ENCODE measurements around the gene TRIM72.
A peak's percentile ranks its signal among the peaks of the same experiment; 100 is the strongest.
"Not testable (repeated sequence)": the region's sequence is repeated elsewhere in the genome, so short reads cannot be mapped to it uniquely, and the experiment has no call there.

TRIM72 gene, protein sequence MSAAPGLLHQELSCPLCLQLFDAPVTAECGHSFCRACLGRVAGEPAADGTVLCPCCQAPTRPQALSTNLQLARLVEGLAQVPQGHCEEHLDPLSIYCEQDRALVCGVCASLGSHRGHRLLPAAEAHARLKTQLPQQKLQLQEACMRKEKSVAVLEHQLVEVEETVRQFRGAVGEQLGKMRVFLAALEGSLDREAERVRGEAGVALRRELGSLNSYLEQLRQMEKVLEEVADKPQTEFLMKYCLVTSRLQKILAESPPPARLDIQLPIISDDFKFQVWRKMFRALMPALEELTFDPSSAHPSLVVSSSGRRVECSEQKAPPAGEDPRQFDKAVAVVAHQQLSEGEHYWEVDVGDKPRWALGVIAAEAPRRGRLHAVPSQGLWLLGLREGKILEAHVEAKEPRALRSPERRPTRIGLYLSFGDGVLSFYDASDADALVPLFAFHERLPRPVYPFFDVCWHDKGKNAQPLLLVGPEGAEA

DNA sequence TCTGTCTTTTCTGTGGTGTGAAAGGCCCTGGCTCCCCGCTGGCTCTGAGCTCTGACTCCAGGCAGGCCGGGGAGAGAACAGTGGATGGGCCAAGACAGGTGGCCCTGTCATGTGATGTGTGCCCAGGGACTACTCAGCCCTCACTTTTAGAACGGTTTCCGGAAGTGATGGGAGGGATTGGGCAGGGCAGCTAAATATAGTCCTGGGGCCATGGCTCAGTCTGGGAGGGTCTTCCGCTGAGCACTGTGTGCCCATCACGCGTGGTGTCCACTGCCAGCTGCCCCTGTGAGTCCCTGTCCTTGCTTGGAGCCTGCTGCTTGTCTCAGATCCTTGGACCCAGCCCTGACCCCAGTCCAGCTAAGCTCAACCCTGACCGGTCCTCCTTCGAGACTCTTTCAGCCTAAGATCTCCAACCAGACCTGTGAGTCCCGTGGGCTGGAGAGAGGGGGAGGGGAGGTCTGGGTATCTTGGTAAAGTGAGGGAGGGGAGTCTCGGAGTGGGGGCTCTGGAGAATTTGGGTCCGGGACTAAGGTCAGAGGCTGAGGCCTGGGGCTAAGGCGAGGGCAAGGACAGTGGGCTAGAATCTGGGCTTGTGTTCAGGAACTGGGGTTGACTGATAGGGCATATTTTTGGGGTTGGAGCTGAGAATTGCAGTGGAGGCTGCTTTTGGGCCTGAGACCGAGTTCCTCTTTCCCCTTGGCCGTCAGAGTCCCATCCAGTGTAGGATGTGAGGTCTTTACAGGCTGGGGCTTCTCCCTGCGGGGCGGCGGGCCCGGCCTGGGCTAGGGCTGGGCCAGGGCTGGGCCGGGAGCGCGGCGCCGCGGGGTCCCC, at the start of gene TRIM72:
TRIM72 (plus strand) TSS at position 243 of the 831 bp plus-strand sequence. CDS start 620 bp downstream, outside the sequence.
- DNase-seq (ENCODE audit: low read depth): no peak

DNA sequence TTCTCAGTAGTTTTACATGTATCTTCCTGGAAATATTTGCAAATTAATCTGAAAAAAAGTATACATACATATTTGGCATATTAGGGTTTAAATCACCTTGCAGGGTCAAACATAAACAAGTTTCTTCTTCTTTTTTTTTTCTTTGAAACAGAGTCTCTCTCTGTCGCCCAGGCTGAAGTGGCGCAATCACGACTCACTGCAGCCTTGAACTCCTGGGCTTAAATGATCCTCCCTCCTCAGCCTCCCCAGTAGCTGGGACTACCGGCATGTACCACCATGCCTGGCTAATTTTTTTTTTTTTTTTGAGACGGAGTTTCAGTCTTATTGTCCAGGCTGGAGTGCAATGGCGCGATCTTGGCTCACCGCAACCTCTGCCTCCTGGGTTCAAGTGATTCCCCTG, 46.6 kb upstream of the TRIM72 start:
- no peak for DNase-seq (ENCODE audit: low read depth)

DNA sequence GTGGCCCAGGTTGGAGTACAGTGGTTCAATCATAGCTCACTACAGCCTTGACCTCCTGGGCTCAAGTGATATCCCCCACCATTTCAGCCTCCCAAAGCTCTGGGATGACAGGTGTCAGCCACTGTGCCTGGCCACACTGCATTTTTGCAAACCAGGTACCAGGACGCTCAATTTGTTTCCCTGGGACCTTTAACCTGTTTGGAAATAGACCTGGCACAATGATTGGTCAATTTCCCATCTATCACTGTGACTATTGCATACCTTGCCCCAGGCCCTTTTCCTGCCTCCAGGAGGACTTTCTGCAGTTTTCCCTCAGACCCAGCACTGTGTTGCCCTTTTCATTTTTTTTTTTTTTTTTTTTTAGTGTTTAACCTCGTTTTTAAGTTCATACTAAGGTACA, 45.1 kb upstream of the TRIM72 start:
- no peak for DNase-seq (ENCODE audit: low read depth)

DNA sequence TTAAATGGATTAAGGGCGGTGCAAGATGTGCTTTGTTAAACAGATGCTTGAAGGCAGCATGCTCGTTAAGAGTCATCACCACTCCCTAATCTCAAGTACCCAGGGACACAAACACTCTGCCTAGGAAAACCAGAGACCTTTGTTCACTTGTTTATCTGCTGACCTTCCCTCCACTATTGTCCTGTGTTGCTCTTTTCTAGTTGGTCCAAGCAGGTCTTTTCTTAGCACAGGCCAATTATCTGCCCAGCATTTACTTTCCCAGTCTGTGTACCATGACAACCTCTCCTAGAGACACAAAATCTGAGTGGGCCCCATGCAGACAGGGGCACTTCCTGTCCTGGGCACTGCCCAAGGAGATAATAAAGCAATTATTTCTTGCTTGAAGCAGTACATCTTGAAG, 43.9 kb upstream of the TRIM72 start:
- not testable (repeated sequence) for DNase-seq (ENCODE audit: low read depth)

DNA sequence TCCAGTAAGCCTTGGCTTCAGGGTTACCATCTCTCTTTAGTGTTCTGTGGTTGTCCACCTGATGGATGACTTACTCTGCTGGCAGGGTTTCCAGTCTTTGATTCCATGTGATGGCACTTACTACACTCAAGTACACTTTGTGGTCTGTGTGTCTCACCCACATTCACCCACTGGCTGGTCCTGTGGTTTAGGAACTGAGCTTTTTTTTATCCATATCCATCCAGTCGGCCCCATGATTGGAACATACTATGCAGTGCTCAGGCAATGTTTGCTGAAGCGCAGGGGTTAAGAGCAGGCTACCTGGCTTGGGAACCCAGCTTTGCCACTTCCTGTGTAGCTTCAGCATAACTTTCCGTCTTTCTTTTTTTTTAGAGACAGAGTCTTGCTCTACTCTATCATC, 36.8 kb upstream of the TRIM72 start:
- DNase-seq (ENCODE audit: low read depth): no peak

DNA sequence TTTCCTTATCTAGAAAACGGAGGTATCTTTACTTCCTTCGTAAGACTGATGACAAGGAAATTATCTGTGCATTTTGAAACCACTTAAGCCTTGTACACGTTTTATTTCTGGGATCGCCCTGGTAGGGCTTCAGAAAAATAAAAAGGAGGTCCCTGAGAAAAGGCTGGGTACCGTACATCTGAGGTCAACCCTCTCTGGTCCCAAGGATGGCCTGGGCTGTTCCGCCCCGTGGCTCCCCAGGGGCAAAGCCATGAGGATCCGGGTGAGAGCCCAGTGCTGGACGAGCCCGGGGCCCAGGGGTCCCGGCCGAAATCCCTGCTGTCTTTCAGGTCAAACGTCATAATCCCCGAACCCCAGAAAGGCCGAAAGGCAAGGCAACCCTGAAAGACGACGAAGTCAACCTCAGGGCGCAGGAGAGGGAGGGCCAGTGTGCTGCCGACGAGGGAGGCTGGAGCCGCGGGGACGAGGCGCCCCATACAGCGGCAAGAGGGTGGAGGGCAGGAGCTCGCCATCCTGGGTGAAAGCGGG, 34.6 kb upstream of the TRIM72 start:
- DNase-seq (ENCODE audit: low read depth): no peak

DNA sequence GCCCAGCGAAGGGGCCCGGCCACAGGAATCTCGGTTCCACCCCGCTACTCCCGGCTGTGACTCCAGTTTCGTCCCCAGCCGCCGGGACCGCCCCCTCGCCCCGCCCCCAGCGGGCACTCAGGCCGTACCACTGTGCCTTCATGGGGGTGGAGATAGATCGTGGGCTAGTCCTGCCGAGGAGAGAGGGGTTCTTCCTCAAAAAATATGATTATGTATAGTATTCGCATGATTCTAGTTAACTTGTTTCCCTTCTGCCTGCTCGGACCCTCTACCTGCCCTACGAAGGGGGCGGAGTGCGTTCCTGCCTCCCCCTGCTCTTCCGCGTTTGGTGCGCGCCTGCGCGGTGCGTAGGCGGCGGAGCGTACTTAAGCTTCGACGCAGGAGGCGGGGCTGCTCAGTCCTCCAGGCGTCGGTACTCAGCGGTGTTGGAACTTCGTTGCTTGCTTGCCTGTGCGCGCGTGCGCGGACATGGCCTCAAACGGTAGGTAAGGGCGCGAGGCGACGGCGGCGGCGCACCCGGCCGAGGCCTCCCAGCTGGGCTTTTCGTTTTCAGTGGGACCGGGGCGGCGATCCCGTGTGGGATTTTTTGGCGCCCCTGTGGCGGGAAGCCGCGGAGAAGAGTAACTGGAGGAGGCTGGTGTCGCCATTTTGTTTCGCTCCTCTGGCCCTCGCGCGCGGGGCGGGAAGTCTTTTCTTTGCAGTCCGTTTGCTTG, 34.0 kb upstream of the TRIM72 start, which contains the start of gene FUS:
FUS (plus strand) TSS at position 393 of the 713 bp plus-strand sequence; CDS start at position 469, 76 bp downstream.
- peak; percentile 75 for DNase-seq (ENCODE audit: low read depth)

DNA sequence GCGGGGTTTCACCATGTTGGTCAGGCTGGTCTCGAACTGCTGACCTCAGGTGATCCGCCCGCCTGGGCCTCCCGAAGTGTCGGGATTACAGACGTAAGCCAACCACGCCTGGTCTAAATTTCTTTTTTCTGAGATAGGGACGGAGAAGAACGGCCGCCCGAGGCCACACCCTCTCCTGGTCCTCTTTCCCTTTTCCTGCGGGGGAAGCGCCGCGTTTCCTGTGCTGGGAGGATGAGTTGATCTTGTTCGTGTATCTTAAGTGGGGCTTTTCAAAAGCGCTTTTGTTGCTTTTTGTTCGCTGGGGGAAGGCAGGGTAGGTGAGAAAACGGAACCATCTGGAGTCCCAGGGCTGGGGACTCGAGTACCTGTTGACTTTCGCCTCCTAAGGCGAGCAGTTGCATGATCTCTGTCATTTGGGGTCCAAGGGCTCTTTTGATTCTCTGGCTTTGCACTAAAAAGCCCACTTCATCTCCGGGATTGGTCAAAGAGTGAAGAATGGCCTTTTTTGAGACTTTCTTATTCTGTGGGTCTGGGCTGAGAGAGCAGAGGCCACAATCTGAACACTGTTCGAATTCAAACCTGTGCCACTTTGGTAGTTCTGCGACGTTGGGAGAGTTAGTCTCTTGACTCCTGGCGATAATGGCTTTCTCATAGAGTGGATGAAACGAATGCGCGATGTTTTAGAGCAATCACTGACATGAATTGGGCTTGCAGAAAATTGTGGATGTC, 32.7 kb upstream of the TRIM72 start:
- DNase-seq (ENCODE audit: low read depth): no peak

DNA sequence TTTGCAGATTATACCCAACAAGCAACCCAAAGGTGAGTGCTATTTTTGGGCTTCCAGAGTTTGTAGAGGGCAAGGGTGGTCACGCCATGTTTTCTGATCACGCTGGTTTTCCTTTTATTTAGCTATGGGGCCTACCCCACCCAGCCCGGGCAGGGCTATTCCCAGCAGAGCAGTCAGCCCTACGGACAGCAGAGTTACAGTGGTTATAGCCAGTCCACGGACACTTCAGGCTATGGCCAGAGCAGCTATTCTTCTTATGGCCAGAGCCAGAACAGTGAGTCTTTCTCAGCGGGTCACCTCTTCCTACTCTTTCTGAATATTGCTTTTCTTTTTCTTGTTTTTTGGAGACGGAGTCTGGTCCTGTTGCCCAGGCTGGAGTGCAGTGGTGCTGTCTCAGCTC, 31.5 kb upstream of the TRIM72 start:
- no peak for DNase-seq (ENCODE audit: low read depth)

DNA sequence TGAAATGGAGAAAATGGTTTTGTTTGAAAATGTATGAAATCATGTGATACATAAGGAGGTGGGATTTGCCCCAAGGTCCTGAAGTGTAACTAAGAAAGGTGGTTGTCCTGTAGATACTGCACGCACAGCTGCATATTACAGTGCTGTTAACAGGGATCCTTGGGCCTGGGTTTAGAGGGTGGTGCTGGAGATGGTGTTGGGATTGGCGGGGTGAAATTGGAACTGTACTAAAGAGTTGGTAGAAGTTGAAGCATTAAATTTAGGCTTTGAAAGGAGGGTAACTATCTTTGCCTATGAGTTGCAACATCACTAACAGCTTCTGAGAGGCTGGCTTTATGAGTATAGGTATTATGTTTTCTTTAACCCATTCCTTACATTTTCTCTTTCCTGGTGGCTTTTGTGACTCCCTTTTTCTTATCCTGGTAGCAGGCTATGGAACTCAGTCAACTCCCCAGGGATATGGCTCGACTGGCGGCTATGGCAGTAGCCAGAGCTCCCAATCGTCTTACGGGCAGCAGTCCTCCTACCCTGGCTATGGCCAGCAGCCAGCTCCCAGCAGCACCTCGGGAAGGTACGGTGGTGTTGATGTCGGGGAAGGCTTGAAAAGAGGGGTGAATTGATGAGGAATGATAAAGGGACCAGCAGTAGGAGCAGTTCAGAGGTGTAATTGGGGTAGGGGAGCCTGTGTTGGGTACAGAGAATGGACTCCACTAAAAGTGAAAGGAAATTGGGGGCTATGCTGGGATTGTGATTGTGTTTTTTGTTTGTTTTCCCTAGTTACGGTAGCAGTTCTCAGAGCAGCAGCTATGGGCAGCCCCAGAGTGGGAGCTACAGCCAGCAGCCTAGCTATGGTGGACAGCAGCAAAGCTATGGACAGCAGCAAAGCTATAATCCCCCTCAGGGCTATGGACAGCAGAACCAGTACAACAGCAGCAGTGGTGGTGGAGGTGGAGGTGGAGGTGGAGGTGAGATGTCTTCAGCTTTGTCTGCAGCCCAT, 30.2 kb upstream of the TRIM72 start:
- no peak for DNase-seq (ENCODE audit: low read depth)

DNA sequence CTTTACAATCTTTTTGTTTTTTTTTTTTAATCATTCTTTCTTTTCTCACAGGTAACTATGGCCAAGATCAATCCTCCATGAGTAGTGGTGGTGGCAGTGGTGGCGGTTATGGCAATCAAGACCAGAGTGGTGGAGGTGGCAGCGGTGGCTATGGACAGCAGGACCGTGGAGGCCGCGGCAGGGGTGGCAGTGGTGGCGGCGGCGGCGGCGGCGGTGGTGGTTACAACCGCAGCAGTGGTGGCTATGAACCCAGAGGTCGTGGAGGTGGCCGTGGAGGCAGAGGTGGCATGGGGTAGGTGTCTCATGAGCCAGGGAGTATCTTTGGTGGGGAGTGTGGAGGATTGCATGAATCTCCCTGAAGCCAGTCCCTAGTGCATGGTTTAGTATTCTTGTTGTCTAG, 29.0 kb upstream of the TRIM72 start:
- DNase-seq (ENCODE audit: low read depth): no peak

DNA sequence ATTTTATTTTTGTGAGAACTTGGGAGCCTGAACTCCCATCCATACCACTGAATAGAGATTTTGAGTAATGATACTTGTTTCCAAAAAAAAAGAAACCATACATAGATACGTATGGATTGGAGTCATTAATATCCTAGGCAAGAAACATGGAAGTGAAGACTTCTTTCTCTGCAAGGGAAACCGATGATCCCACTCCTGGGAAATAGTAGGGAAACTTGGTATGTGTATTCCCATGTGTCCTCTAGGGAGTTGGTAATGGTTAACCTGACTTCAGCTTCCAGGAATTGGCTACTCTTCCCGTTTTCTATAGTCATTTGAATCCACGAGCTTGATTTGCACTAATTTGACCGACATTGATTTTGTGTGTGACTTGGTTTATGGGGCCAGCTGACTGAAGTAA, 28.6 kb upstream of the TRIM72 start:
- no peak for DNase-seq (ENCODE audit: low read depth)

DNA sequence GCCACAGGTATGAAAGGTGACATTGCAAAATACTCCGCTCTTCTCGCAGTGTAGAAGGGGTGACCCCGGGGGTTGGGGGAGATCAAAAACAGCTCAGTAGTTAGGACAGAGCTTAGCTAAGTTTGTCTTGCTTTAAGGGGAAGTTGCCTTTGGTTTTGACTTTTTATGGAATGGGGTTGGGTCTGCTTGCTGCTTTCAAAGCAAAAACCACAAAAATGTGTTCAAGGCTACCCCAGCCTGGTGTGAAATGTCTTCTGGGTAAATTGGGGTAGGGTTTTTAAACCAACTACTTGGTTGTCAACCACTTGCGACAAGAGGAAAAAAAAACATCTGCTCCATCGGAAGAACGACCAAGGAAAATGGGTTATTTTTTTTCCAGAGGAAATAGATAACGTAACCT, 27.7 kb upstream of the TRIM72 start:
- DNase-seq (ENCODE audit: low read depth): no peak

DNA sequence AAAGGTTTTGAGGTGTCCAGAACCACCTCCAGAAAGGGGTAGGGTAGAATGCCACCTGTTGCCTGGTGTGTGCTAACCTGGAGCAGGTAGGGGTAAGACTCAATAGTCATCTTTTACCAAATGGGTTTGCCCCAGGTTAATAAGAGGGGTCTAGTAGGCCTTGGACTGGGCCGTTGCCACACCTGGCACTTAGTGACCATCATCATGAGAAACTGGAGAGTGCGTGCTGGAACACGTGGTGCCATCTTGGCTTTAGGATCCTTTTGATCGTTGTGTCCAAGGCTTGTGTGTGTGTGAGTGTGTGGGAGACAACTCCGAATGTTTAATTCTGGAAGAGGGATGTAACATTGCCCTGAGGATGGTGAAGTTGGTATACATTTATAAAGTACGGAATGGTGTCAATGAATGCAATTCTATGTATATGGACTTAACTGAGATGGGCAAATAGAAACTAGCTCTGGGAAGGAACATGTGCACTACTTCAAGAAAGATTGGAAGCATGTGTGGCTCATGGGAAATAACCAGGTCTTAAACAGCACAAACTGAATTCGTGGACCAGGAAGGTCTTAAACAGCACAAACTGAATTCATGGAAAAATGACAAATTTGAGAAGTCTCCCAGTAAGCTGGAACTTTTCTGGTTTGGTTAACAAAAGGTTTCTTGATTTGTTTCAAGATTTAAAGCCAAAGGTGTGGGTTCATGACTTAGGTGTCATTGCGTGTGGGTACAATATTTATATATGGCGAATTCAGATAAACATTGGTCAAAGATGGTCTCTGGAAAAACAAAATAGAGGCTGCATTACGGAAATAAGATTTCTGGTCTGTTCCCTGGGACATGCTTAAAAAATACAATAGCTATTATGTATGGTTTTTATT, 26.8 kb upstream of the TRIM72 start:
- no peak for DNase-seq (ENCODE audit: low read depth)

DNA sequence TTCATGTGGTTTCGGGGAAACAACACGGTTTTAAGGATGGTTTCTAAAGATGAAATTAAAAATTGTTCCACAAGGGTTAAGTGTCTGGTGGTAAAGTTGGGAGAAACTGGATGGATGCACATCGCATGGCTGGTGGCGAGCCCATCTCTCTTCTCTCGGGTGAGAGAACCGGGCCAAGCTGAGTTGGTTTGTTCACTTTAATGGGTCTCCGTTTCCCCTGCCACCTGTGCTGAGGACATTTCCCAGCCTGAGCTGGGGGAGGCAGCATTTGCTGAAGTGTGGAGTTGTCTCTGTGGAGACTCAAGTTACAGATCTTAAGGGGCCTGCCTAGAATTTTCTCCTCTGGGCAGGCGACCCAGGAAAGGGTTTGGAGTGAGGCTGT, 26.1 kb upstream of the TRIM72 start:
- no peak for DNase-seq (ENCODE audit: low read depth)

DNA sequence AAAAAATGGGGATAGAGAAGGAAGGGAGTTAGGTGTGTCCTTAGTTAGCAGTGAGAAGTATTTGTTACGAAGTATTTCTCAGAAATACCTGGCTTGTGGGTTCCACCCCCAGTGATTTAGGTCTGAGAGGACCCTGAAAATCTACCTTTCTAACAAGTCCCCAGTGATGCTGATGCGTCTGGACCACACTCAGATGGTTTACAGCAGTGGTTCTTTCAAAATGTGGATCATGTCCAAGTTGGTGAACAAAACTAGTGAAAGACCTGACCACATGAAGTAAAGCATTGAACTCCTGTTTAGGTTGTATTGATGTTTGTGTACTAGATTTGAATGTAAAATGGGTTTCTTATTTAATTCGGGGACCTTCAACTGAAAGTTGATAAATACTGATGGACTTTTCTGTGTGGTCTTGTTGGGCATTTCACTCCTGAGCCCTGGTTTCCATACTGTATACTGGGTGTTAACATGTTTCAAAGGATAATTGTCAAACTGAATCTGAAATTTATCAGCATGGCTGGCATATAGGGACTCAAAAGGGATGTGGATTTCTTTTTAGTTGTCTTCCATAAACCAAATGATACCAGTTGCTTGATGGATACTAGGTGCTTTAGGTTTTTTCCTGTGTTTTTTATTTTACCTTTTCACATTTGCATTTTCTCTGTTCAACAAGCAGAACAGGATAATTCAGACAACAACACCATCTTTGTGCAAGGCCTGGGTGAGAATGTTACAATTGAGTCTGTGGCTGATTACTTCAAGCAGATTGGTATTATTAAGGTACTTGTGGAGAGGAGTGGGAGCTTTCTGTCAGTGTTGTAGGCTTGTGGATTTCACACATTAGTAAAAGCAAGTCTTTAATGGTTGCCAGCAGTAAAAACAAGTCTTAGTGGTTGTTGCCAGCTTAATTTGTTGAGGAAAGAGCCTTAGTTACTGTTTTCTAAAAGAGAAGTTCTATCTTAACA, 25.2 kb upstream of the TRIM72 start:
- DNase-seq (ENCODE audit: low read depth): no peak

DNA sequence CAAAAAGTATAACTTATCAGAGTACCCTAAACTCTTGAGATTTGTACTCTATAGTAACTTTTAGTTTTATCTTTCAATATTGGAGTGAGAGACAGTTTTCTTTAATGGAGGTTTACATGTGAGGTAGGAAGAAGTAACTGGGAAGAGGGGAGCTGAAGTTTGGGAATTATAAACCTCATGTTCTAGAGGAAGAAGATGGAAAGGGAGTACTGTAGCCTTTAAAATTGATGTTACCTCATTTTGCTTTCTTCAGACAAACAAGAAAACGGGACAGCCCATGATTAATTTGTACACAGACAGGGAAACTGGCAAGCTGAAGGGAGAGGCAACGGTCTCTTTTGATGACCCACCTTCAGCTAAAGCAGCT, 24.5 kb upstream of the TRIM72 start:
- DNase-seq (ENCODE audit: low read depth): no peak

DNA sequence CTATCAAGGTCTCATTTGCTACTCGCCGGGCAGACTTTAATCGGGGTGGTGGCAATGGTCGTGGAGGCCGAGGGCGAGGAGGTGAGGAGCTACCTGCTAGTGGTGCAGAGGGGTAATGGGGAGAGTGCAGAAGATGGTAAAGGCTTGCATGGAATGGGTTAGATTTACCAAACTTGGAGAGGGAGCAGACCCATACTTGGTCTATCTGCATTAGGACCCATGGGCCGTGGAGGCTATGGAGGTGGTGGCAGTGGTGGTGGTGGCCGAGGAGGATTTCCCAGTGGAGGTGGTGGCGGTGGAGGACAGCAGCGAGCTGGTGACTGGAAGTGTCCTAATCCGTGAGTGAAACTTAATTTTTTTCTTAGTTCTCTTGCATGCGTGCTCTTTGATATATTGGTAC, 23.9 kb upstream of the TRIM72 start:
- DNase-seq (ENCODE audit: low read depth): no peak
